ENCODE measurements around the gene STX16. TPM values are rescaled to one million over a fixed set of nuclear protein-coding genes. Genes with fewer than 3 reads are reported as not detected.

STX16 gene
- total RNA-seq, 4 donors from 2014 or later: 29.6 to 49.2 (median 32.8) TPM

DNA sequence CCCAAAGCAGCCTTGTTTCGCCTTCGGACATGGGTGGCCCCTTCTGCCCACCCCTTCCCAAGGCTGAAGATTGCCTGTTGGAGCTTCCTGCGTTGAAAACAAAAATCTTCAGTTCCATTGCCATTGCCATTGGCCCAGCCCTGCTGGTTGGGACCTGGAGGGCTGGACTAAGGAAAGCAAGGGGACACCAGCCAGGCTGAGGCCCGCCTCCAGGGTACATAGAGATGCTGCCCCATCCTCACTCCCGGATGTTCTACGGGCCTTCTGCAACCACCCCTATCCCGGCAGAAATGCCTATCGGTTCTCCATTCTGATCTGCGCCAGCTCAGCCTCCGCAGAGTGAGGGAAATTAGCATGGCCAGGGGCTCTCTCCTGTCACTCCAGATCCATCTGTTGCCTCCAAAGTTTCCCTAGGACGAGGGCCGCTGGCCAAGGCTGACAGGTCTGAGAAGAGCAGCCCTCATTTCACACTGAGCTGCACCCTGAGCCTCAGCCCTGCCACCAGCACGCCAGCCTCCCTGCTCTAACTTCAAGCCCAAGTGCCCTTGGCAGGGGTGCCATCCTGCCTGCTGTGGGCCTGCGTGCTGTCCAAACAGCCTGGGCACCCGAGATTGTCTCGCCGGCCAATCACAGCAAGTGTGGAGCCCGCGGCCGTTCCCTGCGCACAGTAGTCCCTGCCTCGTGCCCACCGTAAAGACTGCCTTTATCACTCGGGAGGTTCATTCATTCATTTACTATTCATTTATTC lies 13.4 kb upstream of the STX16 start:
- peaks cover 0 to 4% (median 0%) of the 10 kb centered on the region in 3 donors for H3K4me1 ChIP-seq
- H3K36me3 ChIP-seq: no peaks in the 10 kb centered on the region
- H3K4me3 ChIP-seq: no peak overlapping the region
- intact Hi-C loops (cut with DNase I): no loop called here
- TF ChIP-seq, protein P1, sequence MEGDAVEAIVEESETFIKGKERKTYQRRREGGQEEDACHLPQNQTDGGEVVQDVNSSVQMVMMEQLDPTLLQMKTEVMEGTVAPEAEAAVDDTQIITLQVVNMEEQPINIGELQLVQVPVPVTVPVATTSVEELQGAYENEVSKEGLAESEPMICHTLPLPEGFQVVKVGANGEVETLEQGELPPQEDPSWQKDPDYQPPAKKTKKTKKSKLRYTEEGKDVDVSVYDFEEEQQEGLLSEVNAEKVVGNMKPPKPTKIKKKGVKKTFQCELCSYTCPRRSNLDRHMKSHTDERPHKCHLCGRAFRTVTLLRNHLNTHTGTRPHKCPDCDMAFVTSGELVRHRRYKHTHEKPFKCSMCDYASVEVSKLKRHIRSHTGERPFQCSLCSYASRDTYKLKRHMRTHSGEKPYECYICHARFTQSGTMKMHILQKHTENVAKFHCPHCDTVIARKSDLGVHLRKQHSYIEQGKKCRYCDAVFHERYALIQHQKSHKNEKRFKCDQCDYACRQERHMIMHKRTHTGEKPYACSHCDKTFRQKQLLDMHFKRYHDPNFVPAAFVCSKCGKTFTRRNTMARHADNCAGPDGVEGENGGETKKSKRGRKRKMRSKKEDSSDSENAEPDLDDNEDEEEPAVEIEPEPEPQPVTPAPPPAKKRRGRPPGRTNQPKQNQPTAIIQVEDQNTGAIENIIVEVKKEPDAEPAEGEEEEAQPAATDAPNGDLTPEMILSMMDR (IDR thresholded peaks at IDR 0.05): no peak
- no peak for TF ChIP-seq POLR2A (IDR thresholded peaks at IDR 0.05)
- no peak overlapping the region for H3K27ac ChIP-seq
- WGBS, 2 donors: 84% methylated on average over 20 to 24 of the region's 24 CpGs
- peaks cover 0 to 25% (median 0%) of the 10 kb centered on the region in 4 donors for H3K27me3 ChIP-seq
- no peak for DNase-seq
- H3K9me3 ChIP-seq: no peaks in the 10 kb centered on the region

DNA sequence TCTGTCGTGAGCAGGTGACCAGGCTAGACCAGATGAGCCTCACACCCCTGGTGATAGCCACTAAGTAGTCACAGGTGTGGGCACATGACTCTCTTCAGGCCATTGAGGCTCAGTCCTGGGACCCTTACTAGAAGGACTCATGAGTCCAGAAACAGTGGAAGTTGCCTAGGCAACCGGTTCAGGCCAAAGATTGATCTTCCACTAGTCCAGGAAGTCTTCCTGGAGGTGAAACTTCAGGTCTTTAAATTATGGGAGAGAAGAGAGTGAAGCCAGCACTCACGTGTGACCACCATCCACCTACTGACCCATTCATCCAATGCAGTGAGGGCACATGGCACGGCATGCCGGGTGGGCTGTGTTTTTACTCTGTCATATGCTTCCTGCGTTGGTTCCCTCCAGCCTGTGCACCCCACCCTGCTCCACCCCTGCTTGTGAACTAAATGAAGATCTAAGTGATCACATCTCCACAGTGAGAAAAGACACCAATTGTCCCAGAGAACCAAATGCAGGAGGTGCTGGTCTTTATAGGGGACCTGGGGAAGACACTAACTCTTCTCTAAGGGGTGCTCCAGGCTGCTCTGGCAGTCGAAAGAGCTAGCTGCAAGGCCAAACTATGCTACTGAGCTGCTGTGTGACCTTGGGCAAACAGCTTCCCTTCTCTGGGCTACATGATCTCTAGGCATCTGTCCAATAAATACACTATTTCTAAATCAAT lies 12.5 kb upstream of the STX16 start:
- 84 to 86% methylated on average over 5 to 7 of the region's 7 CpGs for WGBS, 2 donors

DNA sequence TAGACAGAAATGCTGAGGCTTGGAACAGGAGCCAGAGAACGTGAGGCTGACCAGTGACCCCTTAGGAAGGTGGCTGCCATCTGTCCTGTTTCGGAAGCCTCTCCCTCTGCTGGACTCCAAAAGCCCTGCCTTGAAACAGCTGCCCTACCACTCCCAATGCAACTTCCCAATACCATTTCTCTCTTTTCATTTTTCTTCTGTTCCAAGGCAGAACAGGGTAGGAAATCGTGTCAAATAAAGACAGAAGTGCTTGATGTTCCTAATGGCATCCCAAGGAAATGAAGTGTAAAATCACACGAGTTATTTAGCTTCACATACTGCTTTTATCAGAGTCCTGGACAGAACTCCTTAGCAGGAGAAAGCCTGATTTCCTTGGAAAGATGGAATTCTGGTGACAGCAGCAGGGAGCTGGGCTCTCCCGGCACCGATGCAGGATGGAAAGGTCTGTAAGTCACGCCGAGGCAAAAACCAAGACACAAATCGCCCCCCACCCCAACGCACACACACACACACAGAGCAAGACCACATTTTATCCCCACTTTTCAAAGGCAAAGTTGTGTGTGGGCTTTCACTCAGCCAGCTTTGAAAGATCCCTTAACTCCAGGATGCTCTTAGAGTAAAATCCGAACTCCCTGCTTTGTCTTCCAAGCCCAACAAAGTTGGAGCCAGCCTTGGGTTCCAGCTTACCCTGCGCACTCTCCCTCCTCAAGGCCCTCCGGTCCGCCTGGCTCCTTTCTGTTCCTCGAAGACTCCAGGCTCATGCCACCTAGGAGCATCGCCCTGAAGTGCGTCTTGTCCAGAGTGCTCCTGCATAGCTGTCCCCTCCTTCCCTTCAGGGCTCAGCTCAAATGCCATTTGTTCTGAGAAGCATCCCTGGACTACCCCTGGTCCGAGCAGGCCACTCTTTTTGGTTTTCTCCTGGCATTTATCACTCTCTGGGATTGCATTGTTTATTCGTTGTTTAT lies 11.6 kb upstream of the STX16 start:
- no peaks in the 10 kb centered on the region for H3K9me3 ChIP-seq
- intact Hi-C loops (cut with DNase I): no loop called here
- no peaks in the 10 kb centered on the region for H3K36me3 ChIP-seq
- H3K27me3 ChIP-seq: peaks cover 0 to 25% (median 0%) of the 10 kb centered on the region in 4 donors
- peaks cover 0 to 4% (median 0%) of the 10 kb centered on the region in 3 donors for H3K4me1 ChIP-seq
- whole genome bisulfite sequencing, 2 donors: 75 to 80% methylated on average over 18 to 19 of the region's 19 CpGs
- no peak overlapping the region for H3K27ac ChIP-seq
- no peak for DNase-seq
- no peak overlapping the region for H3K4me3 ChIP-seq
- no peak for TF ChIP-seq POLR2A (IDR thresholded peaks at IDR 0.05)
- TF ChIP-seq, protein P1 (IDR thresholded peaks at IDR 0.05): no peak

More for the DNA sequence above, 12.5 kb upstream of the STX16 start:
- intact Hi-C loops (cut with DNase I): no loop called here
- peaks cover 0 to 25% (median 0%) of the 10 kb centered on the region in 4 donors for H3K27me3 ChIP-seq
- H3K9me3 ChIP-seq: no peaks in the 10 kb centered on the region
- TF ChIP-seq, protein P1 (IDR thresholded peaks at IDR 0.05): no peak
- TF ChIP-seq POLR2A (IDR thresholded peaks at IDR 0.05): no peak
- H3K4me3 ChIP-seq: no peak overlapping the region
- H3K36me3 ChIP-seq: no peaks in the 10 kb centered on the region
- peaks cover 0 to 4% (median 0%) of the 10 kb centered on the region in 3 donors for H3K4me1 ChIP-seq
- no peak for DNase-seq
- H3K27ac ChIP-seq: no peak overlapping the region

DNA sequence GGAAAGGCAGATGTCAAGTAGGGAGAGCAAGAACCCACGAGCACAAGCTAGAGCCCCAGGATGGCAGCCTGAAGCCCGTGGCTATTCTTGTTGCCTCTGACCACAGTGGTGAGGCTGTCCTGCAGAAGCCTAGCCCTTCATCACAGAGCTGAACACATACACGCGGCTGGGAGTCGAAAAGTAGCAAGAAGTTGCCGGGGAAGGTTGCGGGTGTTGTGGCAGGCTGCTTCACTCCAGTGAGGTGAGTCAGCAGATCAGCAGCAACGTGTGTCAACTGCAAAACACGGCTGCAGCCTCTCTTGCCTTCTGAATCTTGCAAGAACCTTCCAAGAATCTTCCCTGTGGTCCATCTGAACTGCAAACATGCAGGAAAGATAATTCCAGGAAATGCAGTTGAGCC lies 10.6 kb upstream of the STX16 start:
- no peak overlapping the region for H3K27ac ChIP-seq
- DNase-seq: no peak
- H3K36me3 ChIP-seq: no peaks in the 10 kb centered on the region
- 62 to 79% methylated on average over 6 to 9 of the region's 9 CpGs for WGBS, 2 donors
- no peaks in the 10 kb centered on the region for H3K9me3 ChIP-seq
- H3K4me3 ChIP-seq: no peak overlapping the region
- H3K4me1 ChIP-seq: peaks cover 0 to 8% (median 4%) of the 10 kb centered on the region in 3 donors
- intact Hi-C loops (cut with DNase I): no loop called here
- TF ChIP-seq POLR2A (IDR thresholded peaks at IDR 0.05): no peak
- TF ChIP-seq, protein P1 (IDR thresholded peaks at IDR 0.05): no peak
- peaks cover 0 to 25% (median 0%) of the 10 kb centered on the region in 4 donors for H3K27me3 ChIP-seq

All from esophagus squamous epithelium (tissue), 5 donors.